ENCODE measurements around the gene SYNE3.

DNA sequence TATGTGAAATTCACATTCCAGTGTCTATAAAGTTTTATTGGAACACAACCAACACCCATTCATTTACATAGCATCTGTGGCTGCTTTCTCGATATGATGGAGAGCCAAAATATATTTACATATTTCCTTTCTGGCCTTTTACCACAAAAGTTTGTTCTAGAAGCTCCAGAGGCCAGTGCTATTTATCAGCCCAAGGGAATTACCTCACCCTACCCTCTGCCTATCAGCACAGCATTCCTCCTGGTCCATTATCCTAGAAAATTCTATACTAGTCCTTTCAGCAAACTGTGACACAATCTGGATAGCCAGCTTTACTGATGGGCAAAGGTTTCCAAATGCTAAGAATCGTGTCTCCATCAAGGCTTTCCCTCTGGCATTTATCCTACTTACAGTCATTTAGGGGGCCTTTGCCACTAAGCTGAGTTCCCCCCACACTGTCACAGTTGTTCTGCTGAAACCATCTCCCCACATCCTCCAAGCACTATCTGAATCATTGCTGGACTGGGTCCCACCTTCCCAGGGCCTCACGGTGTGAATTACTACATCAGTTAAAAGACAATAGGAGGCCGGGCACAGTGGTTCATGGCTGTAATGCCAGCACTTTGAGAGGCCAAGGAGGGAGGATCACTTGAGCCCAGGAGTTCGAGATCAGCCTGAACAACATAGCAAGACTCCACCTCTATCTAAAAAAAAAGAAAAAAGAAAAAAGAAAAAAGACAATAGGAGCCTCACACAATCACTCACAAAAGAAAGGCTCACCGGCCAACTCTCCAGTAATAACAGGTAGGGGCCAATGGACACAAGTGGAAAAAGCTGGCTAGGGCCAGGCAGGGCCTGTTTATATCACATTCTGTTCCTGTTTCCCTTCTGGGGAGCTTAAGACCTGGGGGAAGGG, 12.1 kb downstream of the SYNE3 start:
- TF ChIP-seq, protein P1, sequence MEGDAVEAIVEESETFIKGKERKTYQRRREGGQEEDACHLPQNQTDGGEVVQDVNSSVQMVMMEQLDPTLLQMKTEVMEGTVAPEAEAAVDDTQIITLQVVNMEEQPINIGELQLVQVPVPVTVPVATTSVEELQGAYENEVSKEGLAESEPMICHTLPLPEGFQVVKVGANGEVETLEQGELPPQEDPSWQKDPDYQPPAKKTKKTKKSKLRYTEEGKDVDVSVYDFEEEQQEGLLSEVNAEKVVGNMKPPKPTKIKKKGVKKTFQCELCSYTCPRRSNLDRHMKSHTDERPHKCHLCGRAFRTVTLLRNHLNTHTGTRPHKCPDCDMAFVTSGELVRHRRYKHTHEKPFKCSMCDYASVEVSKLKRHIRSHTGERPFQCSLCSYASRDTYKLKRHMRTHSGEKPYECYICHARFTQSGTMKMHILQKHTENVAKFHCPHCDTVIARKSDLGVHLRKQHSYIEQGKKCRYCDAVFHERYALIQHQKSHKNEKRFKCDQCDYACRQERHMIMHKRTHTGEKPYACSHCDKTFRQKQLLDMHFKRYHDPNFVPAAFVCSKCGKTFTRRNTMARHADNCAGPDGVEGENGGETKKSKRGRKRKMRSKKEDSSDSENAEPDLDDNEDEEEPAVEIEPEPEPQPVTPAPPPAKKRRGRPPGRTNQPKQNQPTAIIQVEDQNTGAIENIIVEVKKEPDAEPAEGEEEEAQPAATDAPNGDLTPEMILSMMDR (conservative IDR thresholded peaks at IDR 0.05): no peak
- no peak for TF ChIP-seq EZH2 (IDR thresholded peaks at IDR 0.05; ENCODE audit: low read depth)
